Fibroblast of lung (primary cell): ENCODE results near the gene KRCC1. TPM values are rescaled to one million over a fixed set of nuclear protein-coding genes. Genes with fewer than 3 reads are reported as not detected.

ENCODE experiments used
- DNase-seq, 2 donors: peaks; one replicate each; pipeline versions ENCODE4 v3.0.0 to v3.0.0-alpha.2; 2010; ENCODE audit warnings: low read depth in 2 of 2
- H2AFZ ChIP-seq: 2 replicates; pipeline ENCODE4 v1.5.1; 2012; ENCODE audit warnings: low read length, control low read depth, inconsistent platforms
- H3K27ac ChIP-seq: 2 replicates; pipeline ENCODE4 v1.5.1; 2011; ENCODE audit warnings: low read length, control low read depth; ENCODE audit not compliant: insufficient read depth
- H3K27me3 ChIP-seq: 2 replicates; pipeline ENCODE4 v1.5.1; 2011; ENCODE audit warnings: mild to moderate bottlenecking, low read length; ENCODE audit not compliant: control insufficient read depth, insufficient read depth
- H3K36me3 ChIP-seq: 2 replicates; pipeline ENCODE4 v1.5.1; 2011; ENCODE audit warnings: low read length; ENCODE audit not compliant: control insufficient read depth, insufficient read depth
- H3K4me1 ChIP-seq: 2 replicates; pipeline ENCODE4 v1.5.1; 2011; ENCODE audit warnings: low read length; ENCODE audit not compliant: control insufficient read depth, insufficient read depth; ENCODE audit errors: extremely low read depth
- H3K4me2 ChIP-seq: 2 replicates; pipeline ENCODE4 v1.5.1; 2011; ENCODE audit warnings: low read length, control low read depth; ENCODE audit not compliant: insufficient read depth; ENCODE audit errors: extremely low read depth
- H3K4me3 ChIP-seq, 4 experiments: fragments of 200-600 bp in 1 of 4; sonication (generic) in 1 of 4; replicated peaks in 1 of 4; 2 replicates each; pipeline ENCODE4 v1.5.1; 2011 to 2016; ENCODE audit warnings: low read length in 4 of 4, low read depth in 3 of 4, mild to moderate bottlenecking in 3 of 4, control low read depth in 2 of 4, inconsistent platforms in 1 of 4, mixed read lengths in 1 of 4; ENCODE audit not compliant: insufficient read depth in 1 of 4; ENCODE audit errors: control extremely low read depth in 1 of 4
- H3K79me2 ChIP-seq: 2 replicates; pipeline ENCODE4 v1.5.1; 2012; ENCODE audit warnings: mild to moderate bottlenecking, low read length, inconsistent platforms; ENCODE audit not compliant: control insufficient read depth, insufficient read depth
- H3K9ac ChIP-seq: 2 replicates; pipeline ENCODE4 v1.5.1; 2011; ENCODE audit warnings: mild to moderate bottlenecking, low read length, control low read depth; ENCODE audit not compliant: insufficient read depth
- H3K9me3 ChIP-seq: 2 replicates; pipeline ENCODE4 v1.5.1; 2012; ENCODE audit warnings: low read depth, low read length; ENCODE audit not compliant: control insufficient read depth, insufficient read depth
- H4K20me1 ChIP-seq: 2 replicates; pipeline ENCODE4 v1.5.1; 2011; ENCODE audit warnings: low read length; ENCODE audit not compliant: control insufficient read depth, insufficient read depth; ENCODE audit errors: extremely low read depth
- CTCF ChIP-seq, 2 donors: IDR thresholded peaks in 1 of 2; conservative IDR thresholded peaks in 1 of 2; 1 replicate in 1 of 2; 2 replicates in 1 of 2; pipeline ENCODE4 v1.5.1; 2011 to 2012; ENCODE audit warnings: low read length in 2 of 2, control low read depth in 1 of 2, inconsistent platforms in 1 of 2, low read depth in 1 of 2, mild to moderate bottlenecking in 1 of 2
- EZH2 ChIP-seq: IDR thresholded peaks from 2 replicates; pipeline ENCODE4 v1.5.1; 2012; ENCODE audit warnings: low read length, control low read depth, mild to moderate bottlenecking; ENCODE audit errors: missing control alignments
- polyA plus RNA-seq, 2 donors: library from polyadenylated mRNA; depleted of rRNA in 1 of 2; stranded (reverse) in 1 of 2; unstranded in 1 of 2; fragments of >200 nt; gene quantifications; 2 replicates each; pipeline ENCODE4 v1.2.1, GENCODE V29; 2011 to 2012; ENCODE audit warnings: missing spikeins in 1 of 2
- total RNA-seq: library from RNA; depleted of rRNA; stranded (reverse); fragments of >200 nt; gene quantifications from 2 replicates; pipeline ENCODE4 v1.2.1, GENCODE V29; 2014

The KRCC1 gene
- total and polyA plus RNA-seq, 2 donors (not counting 1 experiment from before 2014, with no cell fraction given) = 39.3 to 44.4 TPM

DNA sequence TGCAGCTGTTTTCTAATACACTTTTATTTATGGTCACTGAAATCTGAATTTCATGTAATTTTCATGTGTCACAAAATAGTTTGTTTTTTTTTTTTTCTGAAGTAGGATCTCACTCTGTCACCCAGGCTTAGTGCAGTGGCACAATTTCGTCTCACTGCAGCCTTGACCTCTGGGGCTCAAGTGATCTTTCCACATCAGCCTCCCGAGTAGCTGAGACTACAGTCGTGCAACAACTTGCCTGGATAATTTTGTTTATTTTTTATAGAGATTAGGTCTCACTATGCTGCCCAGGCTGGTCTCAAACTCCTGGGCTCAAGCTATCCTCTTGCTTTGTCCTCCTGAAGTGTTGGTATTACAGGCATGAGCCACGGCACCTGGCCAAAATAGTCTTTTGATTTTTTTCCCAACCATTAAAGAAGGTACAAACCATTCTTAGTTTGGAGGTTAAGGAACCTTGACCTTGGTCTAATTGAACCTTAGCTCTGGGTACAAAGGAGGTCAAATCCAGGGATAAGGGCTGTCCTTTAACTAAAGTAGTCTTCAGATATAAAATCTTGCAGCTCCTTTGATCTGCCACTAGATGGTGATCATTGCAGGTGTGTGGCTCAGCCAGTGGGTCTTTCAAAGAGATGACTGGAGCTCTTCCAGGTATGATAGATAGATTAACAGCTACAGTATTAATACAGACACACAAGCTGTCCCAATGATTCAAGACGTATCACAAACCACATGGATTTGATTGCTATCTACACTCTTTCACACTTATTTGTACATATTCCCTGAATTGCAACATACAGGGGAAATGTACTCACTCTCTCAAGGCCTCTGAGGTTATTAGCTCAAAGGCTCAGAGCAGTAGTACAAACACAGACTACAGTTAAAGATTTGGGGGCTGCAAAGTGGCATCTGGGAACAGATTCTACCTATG lies 4.7 kb upstream of the KRCC1 start:
- H3K79me2 ChIP-seq = peaks cover under 1% of the 10 kb centered on the region
- H3K4me3 ChIP-seq = no peak overlapping the region
- H3K27me3 ChIP-seq = no peaks in the 10 kb centered on the region
- no peak for TF ChIP-seq EZH2
- peak; percentile 87 to 90 for TF ChIP-seq CTCF (conservative IDR thresholded peaks at IDR 0.05 in 1 of 2, IDR thresholded peaks at IDR 0.05 in 1 of 2; ENCODE audit: low read depth in 1 of 2, low read length in 2 of 2)
- no peaks in the 10 kb centered on the region for H3K36me3 ChIP-seq
- no peak overlapping the region for H3K9ac ChIP-seq
- no peak overlapping the region for H3K4me2 ChIP-seq
- H3K4me1 ChIP-seq = peaks cover 3% of the 10 kb centered on the region
- H3K9me3 ChIP-seq = no peaks in the 10 kb centered on the region
- peak; percentile 29 to 53 for DNase-seq
- H4K20me1 ChIP-seq = no peaks in the 10 kb centered on the region
- H2AFZ ChIP-seq = no peak overlapping the region
- H3K27ac ChIP-seq = no peak overlapping the region

DNA sequence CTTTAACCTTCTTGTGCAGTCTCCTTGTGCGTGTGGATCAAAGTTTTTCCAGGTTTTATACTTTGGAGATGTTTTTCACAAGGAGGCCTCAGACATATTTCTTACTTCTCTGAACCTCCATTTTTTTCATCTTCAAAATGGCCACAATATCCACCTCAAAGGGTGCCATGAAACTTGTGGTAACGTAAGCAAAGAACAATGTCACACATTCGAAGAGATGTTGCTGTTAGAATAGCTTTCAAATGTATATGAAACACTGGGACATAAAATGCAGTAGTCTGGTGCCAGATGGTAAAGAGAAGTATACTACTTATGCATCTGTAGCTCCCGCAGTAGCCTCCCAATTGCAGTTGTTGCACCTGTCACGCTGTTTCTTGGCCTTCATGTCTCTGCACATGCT lies 2.6 kb upstream of the KRCC1 start:
- Histone ChIP-seq H3K27ac (no peak overlapping the region), H3K4me3 (no peak overlapping the region), H3K9me3 (no peaks in the 10 kb centered on the region), H2AFZ (no peak overlapping the region), H3K9ac (no peak overlapping the region), H3K79me2 (peaks cover 18% of the 10 kb centered on the region), H3K36me3 (no peaks in the 10 kb centered on the region), H3K27me3 (no peaks in the 10 kb centered on the region), H4K20me1 (no peaks in the 10 kb centered on the region), H3K4me1 (peaks cover 7% of the 10 kb centered on the region), H3K4me2 (no peak overlapping the region)
- DNase-seq = no peak
- TF ChIP-seq EZH2 (no peak), CTCF (conservative IDR thresholded peaks at IDR 0.05 in 1 of 2, IDR thresholded peaks at IDR 0.05 in 1 of 2; ENCODE audit: low read depth in 1 of 2, low read length in 2 of 2) (no peak)

- Histone ChIP-seq H4K20me1 (no peaks in the 10 kb centered on the region), H2AFZ (no peak overlapping the region), H3K27ac (no peak overlapping the region), H3K4me1 (peaks cover 7% of the 10 kb centered on the region), H3K4me2 (no peak overlapping the region), H3K79me2 (peaks cover 20% of the 10 kb centered on the region), H3K4me3 (no peak overlapping the region), H3K27me3 (no peaks in the 10 kb centered on the region), H3K9ac (no peak overlapping the region), H3K9me3 (no peaks in the 10 kb centered on the region), H3K36me3 (no peaks in the 10 kb centered on the region)
- TF ChIP-seq CTCF (conservative IDR thresholded peaks at IDR 0.05 in 1 of 2, IDR thresholded peaks at IDR 0.05 in 1 of 2; ENCODE audit: low read depth in 1 of 2, low read length in 2 of 2) (no peak), EZH2 (no peak)
- DNase-seq = no peak
Measured at GRCh38 chr2:88057437-88057844, 1.9 kb upstream of the KRCC1 start.
